ENCODE measurements around the gene ZFHX3.
"Not testable (repeated sequence)": the region's sequence is repeated elsewhere in the genome, so short reads cannot be mapped to it uniquely, and the experiment has no call there.

Gene ZFHX3

DNA sequence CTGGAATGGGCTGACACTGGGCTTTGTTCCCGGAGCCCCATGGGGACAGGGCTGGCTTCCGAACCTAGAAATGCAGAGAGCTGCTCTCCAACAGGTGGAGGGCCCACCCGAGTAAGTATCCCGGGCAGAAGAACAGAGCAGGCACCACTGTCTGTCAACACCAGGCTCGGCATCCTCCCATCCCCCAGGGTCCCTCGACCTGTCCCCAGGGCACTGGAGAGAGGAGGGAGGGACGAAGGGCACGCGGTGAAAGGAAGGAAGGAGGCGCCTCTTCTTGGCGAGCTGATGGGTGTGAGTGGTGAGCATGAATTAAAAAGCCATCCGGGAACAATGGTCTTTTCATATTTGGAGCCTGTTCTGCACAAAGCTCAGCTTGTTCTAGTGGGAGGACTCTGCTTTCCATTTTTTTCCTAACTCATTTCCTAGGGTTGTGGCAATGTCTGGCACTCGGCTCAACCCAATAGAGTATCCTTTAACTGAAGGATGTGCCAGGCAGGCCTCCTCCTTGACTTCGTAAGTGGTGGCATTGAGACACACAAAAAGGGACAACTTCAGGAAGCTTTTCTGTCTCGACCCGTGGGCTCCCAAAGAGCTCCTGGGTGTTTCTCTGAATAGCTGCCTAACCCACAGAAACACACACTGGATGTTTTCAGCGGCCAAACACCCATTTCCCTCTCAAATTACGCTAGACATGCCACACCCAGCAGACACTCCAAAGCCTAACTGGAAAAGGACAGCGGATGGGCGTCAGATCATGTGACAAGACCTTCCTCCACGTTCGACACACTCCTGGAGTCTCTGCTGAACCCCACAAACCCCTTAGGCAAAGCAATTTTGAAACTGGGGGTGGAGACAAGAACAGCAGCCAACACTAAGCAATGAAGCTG is 47.7 kb downstream of the ZFHX3 start:
- DNase-seq (ENCODE audit: low read depth in 2 of 3, low spot score in 2 of 3) = no peak

DNA sequence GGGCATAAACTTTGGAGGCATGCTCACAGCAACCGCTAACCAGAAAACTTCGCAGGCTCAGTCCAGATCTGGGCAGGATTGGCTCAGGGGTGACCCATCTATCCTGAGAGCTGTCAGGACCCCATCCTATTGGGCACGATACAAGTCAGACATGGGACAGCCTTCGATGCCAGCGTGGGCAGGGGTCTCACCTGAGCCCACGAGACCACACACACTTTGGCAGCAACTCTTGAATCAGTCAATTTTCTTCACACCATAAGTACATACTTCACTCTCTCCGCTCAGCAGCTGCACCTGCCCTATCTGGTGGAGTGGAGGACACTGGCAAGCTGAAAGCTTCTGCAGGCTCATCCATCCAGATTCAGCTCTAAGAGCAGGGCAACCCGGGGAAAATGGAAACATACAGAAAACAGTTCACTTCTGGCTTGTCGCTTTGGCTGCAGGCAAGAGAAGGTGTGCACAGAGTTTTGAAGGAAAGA is 48.3 kb downstream of the ZFHX3 start:
- no peak for DNase-seq (ENCODE audit: low read depth in 2 of 3, low spot score in 2 of 3)

DNA sequence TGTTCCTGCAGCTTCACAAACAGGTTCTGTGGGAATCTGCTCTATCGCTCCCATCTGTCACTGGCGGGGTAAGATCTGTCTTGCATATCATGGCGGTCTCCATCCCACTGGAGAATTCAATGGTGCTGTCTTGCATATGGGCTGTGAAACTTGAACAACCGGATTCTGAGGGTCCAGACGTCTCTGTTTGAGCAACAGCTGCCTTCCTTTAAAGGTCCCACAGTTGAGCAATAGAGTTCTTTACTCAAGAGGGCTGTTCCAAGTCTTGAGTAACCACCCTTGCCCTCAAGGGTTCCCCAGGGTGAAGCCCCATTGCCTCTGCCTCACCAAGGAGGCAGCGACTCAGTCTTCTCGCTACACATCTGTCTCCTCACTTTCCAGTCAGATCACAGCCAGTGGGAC is 50.8 kb downstream of the ZFHX3 start:
- no peak for DNase-seq (ENCODE audit: low read depth in 2 of 3, low spot score in 2 of 3)

DNA sequence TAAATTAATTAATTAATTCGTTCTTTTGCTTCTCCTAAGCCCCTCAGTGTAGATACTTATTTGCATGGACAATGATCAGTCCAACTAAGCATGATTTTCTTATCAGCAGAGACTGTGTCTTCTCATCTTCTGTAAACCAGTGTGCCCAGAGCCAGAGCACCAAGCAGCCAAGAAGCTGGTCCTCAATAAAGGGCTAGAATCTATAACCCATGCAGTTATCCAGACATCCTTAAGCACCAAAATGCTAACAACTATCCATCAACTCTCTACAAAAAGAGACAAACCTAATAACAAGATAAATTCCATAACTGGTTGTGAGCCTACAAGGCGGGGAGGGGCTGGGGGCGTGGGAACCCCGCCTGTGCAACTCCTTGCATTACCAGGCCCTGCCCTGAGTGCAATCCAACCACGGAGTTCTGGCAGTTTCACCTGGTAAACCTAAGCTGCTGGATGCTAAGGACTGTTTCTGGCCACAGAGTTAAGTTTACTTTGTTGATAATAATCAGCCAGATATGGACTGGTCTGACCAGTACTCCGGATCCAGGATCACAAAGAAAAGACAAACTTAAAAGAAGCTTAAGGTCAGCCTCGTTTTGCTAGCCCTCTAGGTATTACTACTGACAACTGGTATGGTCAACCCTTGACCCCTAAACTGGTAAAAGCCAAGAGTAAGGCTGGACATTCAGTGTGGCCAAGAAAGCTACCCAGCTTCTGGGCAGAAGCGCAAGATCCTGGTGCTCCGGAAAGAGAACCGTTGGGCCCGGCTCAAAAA is 51.5 kb downstream of the ZFHX3 start:
- DNase-seq (ENCODE audit: low read depth in 2 of 3, low spot score in 2 of 3) = no peak

DNA sequence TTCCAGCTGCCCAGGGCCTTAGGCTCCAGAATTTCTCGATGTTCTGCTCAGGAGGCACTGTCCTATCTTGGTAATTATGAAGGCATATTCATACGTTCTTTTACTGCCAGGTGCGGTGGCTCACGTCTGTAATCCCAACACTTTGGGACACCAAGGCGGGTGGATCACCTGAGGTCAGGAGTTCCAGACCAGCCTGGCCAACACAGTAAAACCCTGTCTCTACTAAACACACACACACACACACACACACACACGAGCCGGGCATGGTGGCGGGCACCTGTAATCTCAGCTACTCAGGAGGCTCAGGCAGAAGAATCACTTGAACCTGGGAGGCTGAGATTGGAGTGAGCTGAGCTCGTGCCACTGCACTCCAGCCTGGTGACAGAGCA is 52.1 kb downstream of the ZFHX3 start:
- not testable (repeated sequence) for DNase-seq (ENCODE audit: low read depth in 2 of 3, low spot score in 2 of 3)

DNA sequence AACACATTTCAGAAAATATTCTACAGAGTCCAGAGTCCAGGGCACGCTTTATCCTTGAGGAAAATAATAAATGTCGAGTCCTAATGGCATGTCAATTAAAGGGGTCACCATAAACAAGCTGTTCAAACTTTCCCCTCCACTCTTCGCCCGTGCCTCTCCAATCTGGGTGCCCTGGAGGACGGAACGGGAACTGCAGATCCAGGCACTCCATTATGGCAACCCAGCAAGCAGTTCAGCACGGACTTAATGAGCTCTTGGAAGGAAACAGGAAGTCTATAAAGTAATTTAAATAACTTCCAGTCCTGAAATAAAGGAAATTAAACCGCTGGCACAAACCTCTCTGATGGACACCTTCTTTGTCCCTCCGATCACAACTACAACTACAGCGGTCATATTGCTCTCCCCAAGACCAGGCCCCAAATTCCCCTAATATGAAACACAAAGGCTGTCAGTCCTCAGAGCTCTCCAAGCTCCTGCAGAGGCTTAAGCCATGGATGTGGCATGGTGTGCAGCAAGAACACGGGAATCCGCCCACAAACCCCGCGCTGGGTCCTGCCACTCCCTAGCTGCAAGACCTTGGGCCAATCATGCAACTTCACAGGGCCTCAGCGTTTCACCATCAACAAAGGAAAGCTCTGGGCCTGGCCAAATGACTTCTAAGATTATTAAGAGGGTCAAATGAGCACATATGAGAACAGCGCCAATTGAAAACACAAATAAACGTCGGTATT is 52.6 kb downstream of the ZFHX3 start:
- no peak for DNase-seq (ENCODE audit: low read depth in 2 of 3, low spot score in 2 of 3)

DNA sequence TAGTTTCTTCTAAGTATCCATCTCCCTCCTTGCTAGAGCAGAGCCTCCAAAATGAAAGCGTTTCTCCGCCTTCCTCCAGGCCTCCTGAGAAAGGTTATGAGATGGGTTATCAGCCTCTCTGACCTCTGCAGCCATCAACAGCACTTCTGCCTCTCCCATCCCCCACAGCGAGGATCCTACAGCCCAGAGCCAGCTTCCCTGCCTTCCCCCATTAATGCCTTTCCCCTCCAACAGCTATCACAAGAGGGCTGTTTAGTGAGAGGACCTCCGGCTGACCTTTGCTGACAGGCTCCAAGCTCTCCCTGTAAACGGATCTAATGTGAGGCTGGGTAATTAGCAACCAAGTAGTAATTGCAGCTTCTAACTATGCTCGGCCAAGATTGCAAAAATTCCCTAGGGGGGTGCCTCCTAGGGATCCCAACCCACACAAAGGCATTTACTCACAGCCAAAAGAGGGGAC is 55.8 kb downstream of the ZFHX3 start:
- no peak for DNase-seq (ENCODE audit: low read depth in 2 of 3, low spot score in 2 of 3)

DNA sequence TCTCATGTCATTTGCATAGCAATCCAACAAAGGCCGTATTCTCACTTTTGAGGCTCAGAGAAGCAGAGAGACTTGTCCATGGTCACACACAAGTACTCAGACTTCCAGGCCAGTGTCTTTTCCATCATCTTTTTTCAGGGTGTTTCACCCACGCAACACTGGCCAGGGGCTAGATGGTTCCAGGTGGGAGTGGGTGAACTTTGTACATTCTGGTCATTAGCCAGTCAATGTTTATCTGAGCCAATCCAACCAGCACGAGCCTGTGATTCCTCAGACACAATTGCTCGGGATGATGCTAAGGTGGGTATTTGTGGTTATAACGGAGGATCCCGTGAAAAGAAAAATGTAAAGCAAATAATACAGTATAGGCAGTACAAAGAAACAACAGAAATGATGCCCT is 56.3 kb downstream of the ZFHX3 start:
- no peak for DNase-seq (ENCODE audit: low read depth in 2 of 3, low spot score in 2 of 3)

DNA sequence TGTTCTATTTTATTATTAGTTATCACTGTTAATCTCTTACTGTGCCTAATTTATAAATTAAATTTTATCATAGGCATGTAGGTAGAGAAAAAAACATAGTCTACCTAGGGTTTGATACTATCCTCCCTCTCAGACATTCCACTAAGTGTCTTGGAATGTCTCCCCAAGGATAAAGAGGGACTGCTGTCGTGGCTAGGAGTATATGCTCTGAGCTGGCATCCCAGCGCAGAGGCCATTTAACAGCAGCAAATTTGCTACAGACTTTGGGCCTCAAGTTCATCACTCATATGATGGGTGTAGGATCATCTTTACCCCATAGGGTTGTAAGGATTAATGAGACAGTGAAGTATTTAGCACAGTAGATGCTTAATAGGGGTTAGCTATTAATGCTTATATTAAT is 56.7 kb downstream of the ZFHX3 start:
- DNase-seq (ENCODE audit: low read depth in 2 of 3, low spot score in 2 of 3) = no peak

DNA sequence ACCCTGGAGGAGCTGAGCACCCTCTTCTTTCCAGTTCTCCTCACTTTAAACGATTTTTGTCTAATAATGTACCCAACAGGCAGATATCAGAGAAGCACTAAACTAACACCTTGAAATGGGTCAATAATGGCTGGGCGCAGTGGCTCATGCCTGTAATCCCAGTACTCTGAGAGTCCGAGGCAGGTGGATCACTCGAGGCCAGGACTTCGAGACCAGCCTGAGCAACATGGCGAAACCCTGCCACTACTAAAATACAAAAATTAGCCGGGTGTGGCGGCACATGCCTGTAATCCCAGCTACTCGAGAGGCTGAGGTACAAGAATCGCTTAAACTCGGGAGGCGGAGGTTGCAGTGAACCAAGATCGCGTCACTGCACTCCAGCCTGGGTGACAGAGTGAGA is 57.4 kb downstream of the ZFHX3 start:
- DNase-seq (ENCODE audit: low read depth in 2 of 3, low spot score in 2 of 3) = no peak

DNA sequence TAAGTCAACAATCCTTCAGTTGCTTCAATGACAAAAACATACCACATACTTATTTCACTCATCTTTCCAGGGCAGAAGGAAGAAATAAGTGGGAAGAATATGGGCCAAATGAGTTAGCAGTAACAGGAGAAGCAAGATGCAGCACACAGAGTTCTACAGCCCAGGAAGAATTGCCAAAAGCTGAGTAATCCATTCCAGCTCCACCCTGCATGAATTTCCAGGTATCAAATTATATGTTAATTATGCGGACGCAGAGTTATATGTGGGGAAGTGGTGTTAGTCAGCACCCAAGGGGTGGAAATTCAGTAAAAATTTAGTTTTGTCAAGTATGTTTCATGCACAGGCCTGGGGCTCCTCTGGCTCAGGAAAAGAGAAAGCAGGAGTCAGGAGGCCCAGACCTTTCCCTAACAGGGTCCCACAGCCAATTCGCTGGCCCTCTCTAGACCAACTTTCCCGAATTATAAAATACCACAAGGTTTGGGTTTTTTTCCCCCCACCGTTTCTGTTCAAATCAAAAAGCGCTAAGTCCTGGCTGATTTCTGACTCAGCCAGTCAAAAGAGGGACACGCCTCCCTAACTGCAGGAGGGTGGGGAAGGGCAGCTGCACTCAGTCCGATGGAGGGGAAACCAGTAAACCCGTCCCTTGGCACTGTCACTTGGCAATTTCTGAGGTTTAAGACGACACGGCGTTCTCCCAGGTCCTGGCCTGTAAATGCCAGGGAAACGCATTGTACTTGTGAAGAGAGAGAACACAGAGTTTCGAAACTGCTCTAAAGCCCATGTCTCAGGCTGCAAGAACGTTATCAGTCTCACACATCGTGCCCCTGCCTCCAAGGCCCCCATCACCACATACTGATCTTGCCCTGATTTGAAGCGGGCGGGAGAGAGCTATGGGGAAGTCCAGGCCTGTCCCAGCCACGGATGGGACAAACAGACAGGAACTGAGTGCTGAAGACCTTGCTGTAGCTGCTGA is 58.1 kb downstream of the ZFHX3 start:
- no peak for DNase-seq (ENCODE audit: low read depth in 2 of 3, low spot score in 2 of 3)

DNA sequence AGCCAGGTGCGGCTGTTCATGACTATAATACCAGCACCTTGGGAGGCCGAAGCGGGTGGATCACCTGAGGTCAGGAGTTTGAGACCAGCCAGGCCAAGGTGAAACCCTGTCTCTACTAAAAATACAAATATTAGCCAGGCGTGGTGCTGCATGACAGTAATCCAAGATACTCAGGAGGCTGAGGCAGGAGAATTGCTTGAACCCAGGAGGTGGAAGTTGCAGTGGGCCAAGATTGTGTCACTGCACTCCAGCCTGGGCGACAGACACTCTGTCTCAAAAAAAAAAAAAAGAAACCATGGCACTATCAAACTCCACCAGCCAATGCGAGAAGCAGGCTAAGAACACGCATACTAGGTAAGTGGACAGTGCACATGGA is 58.7 kb downstream of the ZFHX3 start:
- DNase-seq (ENCODE audit: low read depth in 2 of 3, low spot score in 2 of 3) = not testable (repeated sequence)

DNA sequence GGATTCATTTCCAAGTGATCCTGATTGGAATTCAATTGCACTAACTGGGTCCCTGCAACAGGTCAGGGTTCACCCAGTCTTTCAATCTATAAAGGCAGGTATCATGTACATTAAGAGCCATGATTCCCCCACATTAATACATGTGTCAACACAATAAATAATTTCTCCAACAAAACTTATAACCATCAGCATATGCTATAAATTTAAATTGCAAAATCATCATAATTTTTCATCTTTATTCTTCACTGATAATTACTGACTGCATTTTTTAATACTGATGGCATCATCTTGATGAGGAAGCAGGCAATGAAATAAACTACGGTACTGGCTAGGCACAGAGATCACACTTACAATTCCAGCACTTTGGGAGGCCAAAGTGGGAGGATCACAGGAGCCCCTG is 59.4 kb downstream of the ZFHX3 start:
- no peak for DNase-seq (ENCODE audit: low read depth in 2 of 3, low spot score in 2 of 3)

DNA sequence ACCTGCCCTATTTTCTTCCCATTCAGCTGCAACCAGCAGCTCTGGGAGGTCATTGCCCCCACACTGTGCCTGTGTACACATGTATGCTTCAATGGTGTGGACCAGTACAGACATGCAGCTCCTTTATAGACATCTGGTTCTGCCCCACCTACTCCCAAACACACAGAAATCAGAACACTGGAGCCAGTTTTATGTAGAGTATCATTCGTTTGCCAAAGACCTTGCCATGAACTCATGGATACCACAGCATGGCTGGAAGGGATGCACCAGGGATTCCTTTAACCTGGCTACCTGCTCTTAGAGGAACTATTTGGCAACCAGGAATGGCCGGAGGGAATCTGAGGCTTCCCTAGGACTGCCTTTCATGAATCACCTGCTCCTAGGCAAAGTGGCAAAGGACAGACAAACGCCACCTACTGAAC is 60.4 kb downstream of the ZFHX3 start:
- DNase-seq (ENCODE audit: low read depth in 2 of 3, low spot score in 2 of 3) = no peak

DNA sequence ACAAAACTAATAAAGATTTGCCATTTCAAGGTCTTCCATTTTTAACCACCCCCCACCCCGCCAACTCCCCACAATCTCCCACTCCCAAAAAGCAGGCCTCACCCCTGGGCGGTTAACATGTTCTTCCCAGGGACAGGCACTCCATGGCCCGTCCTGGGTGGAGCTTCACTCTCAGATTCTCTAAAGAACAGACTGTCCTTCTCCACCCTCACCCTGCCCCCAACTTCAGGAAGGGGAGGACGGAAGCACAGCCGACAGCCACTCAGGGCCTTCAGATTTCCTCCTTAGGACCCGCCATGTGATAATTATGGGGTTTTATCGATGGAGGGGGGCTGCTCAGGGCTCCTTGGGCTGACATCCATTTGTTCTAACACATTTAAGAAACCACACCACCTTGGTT is 61.9 kb downstream of the ZFHX3 start:
- DNase-seq (ENCODE audit: low read depth in 2 of 3, low spot score in 2 of 3) = no peak

DNA sequence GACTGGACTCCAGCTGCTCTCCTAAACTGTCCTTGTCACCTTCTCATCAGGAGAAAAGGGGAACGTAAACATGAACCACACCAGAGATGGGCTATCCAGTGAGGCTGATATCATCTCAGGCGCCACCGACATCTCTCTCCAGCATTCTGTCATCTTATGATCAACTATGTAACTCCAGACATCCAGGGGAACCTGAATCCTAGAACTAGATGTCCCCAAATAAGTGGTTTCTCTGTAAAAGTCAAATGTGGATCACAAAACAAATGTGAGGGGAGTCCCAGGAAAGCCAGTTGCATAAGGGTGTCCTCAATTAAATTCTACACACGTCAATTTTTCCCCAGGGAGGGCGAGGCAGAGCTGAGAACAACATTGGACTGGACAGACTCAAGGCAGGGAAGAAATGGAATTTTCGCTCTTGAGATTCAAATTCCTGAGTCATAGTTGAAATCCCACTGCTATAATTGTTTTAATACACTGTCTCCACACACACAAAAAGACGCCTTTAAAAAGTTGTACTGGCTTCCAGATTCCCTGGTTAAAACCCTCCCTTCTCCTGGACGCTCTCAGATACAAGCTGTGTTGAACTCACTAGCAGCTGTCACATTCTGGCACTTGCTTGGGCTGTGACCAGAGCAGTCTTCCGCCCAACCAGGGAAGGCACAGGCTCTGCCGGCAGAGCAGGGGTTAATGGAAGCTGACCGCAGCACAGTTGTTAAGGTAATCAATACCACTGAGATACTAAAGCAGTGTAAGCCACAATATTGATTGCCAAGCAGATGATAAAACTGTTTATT is 62.6 kb downstream of the ZFHX3 start:
- DNase-seq (ENCODE audit: low read depth in 2 of 3, low spot score in 2 of 3) = no peak

DNA sequence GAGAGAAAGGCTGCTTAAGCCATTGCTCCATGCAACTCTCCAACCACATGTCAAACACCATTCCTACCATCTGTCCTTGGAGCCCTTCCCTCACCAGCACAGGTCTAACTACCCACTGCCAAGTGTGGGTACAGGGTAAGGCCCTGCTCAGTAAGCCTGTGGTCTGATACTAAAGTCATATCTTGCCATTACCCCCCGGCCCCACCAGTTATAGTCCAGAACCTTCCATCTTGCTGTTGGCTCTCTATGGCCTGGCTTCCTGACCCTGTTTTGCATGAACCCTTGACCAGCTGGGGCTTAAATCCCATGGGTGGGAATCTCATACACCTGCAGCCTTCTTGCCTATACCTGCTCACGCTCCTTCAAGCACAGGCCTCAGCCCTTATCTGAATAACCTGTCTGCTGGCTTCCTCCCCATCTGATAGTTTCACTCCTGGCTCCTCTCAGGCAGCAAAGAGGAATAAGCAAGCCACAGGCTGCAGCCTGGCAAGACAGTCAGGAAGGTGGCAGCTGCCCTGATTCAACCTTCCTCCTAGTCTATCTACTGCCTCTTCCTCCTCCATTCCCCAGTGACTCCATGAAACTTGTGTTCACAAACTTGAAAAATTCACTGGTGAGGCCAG is 64.1 kb downstream of the ZFHX3 start:
- no peak for DNase-seq (ENCODE audit: low read depth in 2 of 3, low spot score in 2 of 3)

DNA sequence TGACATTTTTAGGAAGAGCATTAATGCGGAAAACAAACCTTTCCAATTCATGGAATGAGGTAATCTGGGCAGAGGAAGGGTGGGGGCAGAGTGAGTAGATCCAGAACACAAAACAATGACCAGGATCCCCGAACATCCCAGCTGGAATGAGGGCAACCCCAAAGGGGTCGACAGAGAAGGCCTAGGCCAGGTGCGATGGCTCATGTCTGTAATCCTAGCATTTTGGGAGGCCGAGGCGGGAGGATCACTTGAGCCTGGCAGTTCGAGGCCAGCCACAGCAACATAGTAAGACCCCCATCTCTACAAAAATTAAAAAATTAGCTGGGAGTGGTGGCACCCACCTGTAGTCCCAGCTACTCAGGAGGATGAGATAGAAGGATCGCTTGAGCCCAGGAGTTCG is 64.7 kb downstream of the ZFHX3 start:
- no peak for DNase-seq (ENCODE audit: low read depth in 2 of 3, low spot score in 2 of 3)

DNA sequence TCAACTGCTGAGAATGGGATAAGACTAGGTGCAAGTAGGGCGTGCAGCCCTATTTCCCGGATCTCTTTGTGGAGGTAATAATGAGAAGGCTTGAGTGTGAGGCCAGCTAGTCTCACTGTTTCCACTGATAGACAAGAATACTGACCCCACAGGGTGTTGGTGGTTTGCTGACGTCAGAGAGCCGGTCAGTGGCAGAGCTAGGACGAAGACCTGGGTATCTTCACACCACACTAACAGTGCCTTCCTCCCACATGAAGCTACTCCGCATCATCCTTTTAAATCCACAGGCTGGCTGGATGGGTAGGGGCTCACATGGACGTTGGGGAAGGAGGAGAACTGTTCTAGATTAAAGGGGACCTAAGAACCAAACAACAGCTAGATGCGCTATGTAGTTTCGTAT is 68.0 kb downstream of the ZFHX3 start:
- DNase-seq (ENCODE audit: low read depth in 2 of 3, low spot score in 2 of 3) = no peak

Measured in activated CD8-positive, alpha-beta memory T cell treated with anti-CD3 and anti-CD28 coated beads for 48 hours (primary cell).